ENCODE measurements around the gene CDHR2.
"Not testable (repeated sequence)": the region's sequence is repeated elsewhere in the genome, so short reads cannot be mapped to it uniquely, and the experiment has no call there.

Gene CDHR2

DNA sequence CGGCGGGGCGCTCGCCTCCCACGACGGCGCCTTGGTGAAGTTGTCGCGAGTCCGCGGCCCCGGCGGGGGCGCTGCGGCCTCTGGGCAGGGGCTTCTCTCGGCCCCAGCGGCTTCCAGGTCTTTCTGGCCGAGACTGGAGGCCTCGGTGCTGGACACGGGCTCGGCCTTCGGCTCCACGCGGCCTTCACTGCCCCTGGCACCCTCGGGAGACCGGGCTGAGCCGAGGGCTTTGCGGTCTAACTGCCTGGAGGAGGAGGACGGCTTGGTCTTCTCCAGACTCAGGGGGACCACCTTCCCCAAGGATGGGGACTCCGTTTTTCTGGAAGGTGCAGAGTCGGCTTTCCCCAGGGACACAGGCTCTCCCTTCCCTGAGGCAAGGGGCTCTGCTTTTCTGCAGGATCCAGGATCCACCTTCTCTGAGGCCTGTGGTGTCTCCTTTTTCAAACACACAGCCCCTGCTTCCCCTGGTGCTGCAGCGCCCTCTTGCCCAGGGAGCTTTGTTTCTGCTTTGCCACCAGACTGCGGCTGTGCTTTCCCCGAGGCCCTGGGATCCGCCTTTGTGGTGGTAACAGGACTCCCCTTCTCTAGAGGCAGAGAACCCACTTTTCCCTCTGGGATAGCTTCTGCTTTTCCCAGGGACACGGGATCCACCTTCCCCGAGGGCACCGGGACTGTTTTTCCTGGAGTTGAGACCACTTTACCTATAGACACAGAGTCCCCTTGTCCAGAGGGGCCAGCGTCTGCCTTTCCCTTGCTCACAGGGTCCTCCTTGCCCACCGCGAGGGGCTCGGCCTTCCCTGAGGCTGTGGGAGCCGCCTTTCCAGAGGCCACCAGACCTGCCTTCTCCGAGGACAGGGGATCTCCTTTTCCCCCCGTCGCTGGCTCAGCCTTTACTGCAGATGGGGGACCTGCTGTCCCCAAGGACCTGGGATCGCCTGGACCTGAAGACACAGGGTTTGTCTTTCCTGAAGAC, 48.6 kb downstream of the CDHR2 start:
- no peak for DNase-seq

GRCh38 chr5:176599749-176600430, 50.7 kb downstream of the CDHR2 start:
- DNase-seq = not testable (repeated sequence)

- no peak for DNase-seq
These were observed 52.9 kb downstream of the CDHR2 start for GRCh38 chr5:176601901-176602482.

DNA sequence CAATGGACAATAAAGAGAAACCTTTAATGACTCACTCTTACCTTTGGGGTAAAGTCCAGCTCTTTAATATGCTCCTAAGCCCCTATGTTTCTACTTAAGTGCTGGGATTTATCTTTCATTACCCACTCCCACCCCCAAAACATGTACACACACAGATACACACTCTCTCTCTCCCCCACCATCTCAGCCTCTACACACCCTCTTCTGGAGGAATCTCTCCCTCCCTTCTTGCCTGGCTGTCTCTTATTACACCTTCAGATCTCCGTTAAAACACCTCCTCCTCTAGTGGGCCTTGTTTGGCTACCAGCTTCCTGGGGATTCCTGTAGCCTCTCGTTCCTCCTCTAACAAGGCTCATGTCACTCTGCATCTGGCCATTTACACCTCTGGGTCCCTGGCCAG, 53.9 kb downstream of the CDHR2 start:
- no peak for DNase-seq

GRCh38 chr5:176606032-176606431, 56.9 kb downstream of the CDHR2 start:
- no peak for DNase-seq

GRCh38 chr5:176606875-176607274, 57.7 kb downstream of the CDHR2 start:
- DNase-seq = no peak

DNA sequence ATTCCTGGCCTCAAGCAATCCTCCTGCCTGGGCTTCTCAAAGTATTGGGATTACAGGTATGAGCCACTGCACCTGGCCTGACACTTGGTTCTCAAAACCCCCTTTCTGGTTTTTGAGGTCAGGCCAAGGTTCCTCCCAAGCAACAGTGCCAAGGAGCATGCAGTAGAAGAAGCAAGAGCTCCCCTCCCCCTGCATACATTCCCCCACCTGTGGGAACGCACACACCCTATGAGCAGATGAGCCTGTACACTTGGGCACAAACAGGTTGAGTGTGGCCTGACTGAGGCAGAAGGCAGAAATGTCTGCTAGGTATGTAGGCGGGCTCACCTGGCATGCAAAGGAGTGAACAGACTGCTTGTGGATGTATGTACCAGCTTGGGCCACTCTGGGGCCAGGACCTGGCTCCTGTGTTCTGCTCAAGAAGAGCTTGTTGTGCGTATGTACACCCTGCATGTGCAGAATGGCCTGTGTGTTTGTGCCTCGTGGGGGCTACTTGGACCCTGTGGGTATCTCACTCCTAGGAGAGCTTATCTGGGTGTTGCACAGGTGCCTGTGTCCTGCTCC, 59.1 kb downstream of the CDHR2 start:
- no peak for DNase-seq

- DNase-seq = no peak
These were observed 60.0 kb downstream of the CDHR2 start for GRCh38 chr5:176608937-176609723.

DNA sequence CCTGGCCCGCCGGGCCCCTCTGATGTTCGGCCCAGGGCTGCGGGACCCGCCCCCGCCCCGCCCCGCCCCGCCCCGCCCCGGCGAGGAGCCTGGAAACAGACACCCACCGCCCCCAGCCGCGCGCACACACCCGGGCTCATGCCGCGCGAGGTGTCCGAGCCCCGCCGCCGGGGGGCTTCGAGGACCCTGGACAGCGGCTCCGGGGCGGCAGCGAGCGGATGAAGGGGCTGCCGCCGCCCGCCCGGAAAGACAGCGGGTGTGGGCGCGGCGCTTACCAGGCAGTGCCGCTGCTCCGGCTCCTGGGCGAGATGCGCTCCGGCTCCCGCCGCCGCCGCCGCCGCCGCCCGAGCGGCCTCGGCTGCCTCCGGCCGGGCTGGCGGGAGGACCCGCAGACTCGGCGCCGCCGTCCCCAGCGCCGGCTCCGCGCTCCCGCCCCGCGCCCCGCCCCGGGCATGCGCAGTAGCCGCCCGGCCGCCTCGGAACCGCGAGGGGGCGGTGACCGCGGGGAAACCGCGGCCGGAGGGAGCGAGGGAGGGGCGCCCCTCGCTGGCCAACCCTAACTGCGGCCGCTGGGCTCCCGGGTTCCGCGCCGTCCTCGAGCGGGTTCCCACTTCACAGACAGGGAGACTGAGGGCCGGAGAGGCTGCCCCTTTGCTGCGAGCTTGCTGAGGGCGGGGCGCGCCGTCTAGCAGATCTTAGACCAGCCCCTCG, 60.7 kb downstream of the CDHR2 start, which contains the start of gene GPRIN1:
Gene GPRIN1, minus strand, starts transcription at position 433 of the 711 bp plus-strand sequence. CDS start 10,322 bp downstream, outside the sequence.
- no peak for DNase-seq

GRCh38 chr5:176610435-176610773, 61.3 kb downstream of the CDHR2 start:
- no peak for DNase-seq

GRCh38 chr5:176611435-176611834, 62.3 kb downstream of the CDHR2 start:
- DNase-seq = no peak

DNA sequence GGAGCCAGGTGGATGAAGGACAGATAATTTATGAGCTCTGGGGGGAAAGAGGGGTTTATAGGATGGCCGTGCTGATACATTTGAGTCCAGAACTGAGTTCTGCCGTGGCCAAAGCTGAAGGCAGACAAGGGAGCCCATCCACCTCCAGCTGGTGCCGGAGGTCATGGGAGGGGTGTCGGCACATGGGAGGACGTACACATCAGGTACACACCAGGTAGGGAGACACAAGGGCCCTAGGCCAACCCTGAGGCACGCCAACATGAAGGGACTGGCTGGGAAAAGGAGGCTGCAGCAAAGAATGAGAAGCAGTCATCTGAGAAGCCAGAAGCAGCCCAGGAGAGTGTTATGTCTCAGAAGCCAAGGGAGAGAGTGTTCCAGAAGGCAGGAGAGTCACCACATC, 62.9 kb downstream of the CDHR2 start:
- DNase-seq = no peak

DNA sequence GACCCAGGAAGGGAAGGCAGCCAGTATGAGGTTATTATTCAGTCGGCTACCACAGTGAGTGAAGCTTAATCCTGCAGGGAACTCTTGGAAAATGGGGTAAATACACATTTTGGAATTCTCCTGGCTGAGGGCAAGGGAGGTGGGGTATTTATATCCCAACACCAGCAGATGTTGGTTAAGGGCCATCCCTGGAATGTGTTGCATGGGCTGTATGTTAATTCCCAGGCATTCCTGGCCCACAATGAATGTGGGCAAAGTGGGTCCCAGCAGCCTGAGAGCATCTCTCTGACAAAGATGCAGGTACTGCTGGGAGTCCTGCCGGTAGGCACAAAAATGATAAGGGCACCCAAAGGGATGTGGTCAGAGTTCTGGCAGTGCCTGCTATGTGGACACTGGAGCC, 63.7 kb downstream of the CDHR2 start:
- DNase-seq = no peak

GRCh38 chr5:176614805-176615478, 65.8 kb downstream of the CDHR2 start:
- DNase-seq = no peak

DNA sequence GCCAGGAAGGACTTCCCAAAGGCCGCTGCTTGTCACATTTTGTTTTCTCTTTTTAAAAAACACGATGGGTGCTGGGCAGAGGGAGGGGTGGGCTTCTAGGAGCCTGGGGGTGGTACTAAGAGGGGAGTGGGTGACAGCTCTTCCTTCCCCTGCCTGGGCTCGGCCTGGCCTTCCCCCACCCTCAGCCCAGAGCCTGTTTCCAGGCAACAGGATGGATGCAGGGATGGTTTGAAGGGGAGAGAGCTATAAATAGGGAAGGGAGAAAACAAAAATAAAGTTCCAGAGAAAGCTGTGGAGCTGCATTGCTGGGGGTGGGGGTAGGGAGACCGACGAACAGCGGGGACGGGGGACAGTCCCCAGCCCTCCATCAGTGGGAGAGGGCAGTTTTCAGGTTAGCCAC, 67.4 kb downstream of the CDHR2 start:
- no peak for DNase-seq

DNA sequence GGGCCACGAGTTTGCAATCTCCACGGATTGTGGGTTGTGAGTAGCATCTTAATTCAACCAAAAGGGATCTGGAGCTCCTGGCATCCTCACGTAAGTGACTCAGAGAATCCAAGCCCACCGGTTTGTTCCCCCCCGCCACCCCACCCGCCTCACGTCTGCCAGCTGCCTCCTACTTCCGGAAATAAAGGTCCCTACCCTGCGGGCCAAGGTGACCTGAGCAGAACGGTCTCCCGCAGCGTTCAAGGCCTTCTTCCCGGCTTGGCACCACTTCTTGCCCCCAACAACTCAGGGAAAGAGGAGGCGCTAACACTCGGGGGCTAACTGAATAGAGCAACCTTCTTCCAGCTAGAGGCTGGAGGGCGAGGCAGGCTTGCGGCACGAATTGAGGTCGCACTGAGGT, 69.6 kb downstream of the CDHR2 start:
- DNase-seq = no peak

DNA sequence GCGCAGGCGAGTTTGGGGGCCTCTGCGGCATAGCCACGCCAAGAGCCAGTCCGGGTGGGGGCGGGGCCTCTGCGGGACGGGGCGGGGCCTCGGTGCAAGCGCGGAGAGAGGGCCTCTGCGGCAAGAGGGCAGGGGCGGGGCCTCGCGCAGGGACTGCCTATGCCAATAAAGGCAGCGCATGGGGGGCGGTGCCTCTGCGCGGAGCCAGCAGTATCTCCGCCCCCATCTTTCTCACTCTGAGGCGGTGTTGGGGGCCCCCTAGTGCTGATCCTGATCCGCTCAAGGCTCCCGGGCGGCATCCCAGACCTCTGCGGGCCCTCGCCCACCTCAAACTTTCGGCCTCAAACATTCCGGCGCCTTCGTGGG, 70.0 kb downstream of the CDHR2 start:
- no peak for DNase-seq

- no peak for DNase-seq
These were observed 70.6 kb downstream of the CDHR2 start for GRCh38 chr5:176619569-176620332.

- no peak for DNase-seq
These were observed 71.3 kb downstream of the CDHR2 start for GRCh38 chr5:176620333-176620981.

DNA sequence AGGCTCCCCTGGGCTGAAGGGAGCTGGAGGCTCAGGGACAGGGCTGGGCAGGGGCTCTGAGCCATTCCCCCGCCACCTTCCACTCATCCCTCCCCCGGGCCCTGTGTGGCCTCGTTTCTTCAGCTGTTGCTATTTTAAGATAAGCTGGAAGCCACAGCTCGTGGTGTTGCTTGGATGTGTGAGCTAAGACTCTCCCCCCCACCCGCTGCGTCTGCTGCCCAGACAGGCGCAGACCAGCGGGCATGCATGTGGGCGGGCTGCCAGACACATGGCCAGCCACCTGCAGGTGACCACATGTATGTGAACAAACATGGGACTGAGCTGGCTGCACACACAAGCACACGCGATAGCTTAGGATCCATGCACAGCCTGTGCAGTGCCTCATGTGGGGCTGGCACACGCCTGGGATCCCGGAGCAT, 72.5 kb downstream of the CDHR2 start:
- DNase-seq = no peak
